DOHH2 (cell line): Measurements from ENCODE around the gene CCDC149.

ENCODE experiments used
- CTCF ChIP-seq: fragments of 200-600 bp; sonication (generic); IDR thresholded peaks from one replicate; pipeline ENCODE4 v1.5.1; 2014; ENCODE audit warnings: antibody characterized with exemption, mild to moderate bottlenecking, low read depth, low read length; ENCODE audit not compliant: poor library complexity, severe bottlenecking
- EZH2phosphoT487 ChIP-seq: fragments of 200-600 bp; sonication (generic); IDR thresholded peaks from 2 replicates; pipeline ENCODE4 v1.6.1; 2017; ENCODE audit warnings: borderline replicate concordance, mild to moderate bottlenecking, antibody characterized with exemption, low read length, moderate library complexity, mixed read lengths

GRCh38 chr4:24867766-24868296 lies 45.0 kb downstream of the CCDC149 start:
- TF ChIP-seq CTCF (no peak), EZH2phosphoT487 (no peak)
